HuH-7.5 (cell line): ENCODE results near the gene OSBPL2.

ENCODE experiments used
- DNase-seq: peaks from one replicate; pipeline ENCODE4 v3.0.0; 2011; ENCODE audit warnings: low spot score

The OSBPL2 gene

DNA sequence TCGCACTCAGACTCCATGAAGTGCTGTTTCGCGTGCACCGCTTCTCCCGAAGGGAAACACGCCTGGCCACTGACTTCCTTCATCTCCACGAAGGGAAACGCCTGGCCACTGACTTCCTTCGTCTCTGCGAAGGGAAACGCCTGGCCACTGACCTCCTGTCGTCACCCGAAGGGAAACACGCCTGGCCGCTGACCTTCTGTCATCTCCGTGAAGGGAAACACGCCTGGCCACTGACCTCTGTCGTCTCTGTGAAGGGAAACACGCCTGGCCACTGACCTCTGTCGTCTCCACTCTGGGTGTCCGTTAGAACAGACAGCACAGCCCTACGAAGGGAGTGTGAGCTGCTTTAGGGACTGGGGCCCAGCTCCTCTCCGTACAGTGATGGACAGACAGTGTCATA is 47.4 kb downstream of the OSBPL2 start:
- no peak for DNase-seq

DNA sequence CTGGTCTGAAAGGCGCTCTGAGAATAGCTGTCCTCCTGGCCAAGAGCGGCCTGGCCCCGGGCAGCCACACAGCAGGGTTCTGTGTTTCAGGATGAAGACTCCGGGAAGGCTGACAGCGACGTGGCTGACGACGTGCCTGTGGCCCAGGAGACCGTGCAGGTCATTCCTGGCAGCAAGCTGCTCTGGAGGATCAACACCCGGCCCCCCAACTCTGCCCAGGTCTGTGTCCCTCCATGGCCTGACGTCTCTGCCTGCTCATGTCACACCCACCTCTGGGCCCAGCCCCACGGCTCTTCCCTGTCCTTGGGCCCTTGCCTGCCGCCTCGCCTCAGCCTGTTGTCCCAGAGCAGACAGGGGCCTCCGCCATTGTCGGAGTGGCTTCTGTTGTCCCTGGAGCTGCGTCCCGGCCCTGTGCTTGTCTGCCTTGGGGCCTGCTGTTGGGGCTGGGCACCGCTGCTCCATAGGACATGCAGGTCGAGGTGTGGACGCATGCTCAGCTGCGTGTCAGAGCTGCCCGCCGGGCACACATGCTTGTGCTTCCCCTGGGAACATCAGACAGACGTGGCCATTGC is 48.3 kb downstream of the OSBPL2 start:
- DNase-seq, result no peak

DNA sequence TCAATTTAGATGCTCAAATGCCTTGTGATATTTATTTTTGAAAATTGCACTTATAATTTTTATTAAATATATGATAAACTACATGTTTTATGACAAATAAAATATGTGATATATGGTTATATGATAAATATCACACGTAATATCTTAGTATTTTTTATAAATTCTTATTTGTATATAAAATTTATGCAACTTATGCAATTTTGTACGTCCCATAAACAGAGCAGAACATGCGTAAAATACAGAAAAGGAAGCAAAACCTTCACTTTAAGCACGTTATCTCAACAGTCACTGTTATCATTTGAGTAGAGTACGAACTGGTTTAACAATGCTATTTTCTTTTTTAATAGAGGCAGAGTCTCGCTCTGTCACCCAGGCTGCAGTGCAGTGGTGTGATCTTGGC is 48.8 kb downstream of the OSBPL2 start:
- no peak for DNase-seq

DNA sequence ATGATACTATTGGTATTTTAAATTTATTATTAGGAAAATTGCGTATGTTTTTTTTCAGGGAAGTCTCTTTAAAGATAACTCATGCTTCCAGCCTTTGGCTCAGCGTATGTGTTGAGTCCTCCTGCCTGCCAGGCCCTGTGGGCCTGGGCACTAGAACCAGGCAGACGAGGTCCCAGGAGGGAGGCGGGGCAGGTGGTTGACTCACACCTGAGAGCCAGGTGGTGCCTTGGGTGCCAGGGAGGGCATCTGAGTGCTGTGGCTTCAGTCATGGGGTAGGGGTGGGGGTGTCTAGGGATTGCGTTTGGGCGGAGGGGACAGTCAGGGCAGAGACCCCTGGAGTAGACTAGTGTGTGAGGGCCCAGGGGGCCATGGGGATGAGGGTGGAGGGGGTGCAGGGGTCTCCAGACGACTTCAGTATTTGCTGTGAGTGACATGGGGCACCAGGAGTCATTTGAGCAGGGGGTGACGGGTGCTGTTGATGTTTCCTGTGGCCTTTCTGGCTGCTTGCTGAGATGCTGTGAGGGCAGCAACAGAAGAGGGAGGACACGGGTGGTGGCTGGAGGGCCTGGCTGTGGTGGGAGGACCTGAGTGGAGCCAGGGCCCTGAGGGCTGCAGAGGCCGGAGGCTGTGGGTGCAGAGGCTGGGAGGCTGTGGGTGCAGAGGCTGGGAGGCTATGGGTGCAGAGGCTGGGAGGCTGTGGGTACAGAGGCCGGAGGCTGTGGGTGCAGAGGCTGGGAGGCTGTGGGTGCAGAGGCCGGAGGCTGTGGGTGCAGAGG is 49.6 kb downstream of the OSBPL2 start:
- no peak for DNase-seq

DNA sequence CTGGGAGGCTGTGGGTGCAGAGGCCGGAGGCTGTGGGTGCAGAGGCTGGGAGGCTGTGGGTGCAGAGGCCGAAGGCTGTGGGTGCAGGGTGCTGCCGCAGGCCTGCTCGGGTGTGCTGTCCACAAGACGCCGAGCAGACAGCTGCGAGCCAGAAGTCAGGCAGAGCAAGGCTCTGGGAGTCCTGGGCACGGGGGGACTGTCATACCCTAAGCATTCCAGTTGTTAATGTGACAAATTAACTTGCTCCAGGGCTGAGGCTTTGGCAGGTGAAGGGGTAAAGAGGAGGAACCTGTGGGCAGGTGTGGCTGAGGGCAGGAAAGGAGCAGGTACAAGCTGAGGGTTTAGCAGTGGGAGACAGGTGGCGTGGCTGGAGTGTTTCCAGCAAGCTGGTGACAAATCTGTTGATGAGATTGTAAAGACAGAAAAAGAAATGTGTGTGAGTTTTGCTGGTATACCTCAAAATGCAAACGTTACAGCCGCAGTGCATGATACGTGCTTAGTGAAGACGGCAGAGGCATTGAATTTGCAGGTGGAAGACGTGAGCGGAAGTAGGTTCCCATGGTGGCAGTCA is 50.3 kb downstream of the OSBPL2 start:
- DNase-seq, result no peak

DNA sequence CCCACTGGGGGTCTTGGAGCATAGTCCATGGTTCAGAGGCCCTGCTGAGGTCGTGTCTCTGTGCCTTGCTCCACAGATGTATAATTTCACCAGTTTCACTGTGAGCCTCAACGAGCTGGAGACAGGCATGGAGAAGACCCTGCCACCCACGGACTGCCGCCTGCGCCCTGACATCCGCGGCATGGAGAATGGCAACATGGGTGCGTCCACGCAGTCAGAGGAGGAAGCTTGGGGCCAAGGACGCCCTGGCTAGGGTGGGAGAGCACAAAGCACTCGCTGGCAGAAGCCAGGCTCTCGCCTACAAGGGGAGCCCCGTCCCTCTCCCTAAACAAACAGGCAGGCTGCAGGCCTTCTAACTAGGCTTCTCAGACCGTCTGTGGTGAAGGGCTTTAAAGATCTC is 50.8 kb downstream of the OSBPL2 start:
- no peak for DNase-seq

DNA sequence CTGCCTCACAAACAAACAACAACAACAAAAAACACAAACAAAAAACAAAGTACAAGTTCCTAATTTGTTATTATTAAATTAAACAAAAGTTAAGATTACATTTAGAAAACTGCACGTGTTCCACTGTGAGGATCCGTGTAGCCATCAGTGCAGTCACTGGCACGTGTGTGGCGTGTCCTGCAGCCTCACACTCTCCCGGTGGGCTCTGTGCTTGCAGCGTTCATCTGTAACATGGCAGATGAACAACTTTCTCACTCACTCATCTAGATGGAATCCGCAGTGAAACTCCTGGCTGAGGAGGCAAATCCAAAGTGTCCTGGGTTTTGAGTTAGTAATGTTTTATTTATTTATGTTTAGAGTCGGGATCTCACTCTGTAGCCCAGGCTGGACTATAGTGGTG is 51.6 kb downstream of the OSBPL2 start:
- DNase-seq, result no peak

DNA sequence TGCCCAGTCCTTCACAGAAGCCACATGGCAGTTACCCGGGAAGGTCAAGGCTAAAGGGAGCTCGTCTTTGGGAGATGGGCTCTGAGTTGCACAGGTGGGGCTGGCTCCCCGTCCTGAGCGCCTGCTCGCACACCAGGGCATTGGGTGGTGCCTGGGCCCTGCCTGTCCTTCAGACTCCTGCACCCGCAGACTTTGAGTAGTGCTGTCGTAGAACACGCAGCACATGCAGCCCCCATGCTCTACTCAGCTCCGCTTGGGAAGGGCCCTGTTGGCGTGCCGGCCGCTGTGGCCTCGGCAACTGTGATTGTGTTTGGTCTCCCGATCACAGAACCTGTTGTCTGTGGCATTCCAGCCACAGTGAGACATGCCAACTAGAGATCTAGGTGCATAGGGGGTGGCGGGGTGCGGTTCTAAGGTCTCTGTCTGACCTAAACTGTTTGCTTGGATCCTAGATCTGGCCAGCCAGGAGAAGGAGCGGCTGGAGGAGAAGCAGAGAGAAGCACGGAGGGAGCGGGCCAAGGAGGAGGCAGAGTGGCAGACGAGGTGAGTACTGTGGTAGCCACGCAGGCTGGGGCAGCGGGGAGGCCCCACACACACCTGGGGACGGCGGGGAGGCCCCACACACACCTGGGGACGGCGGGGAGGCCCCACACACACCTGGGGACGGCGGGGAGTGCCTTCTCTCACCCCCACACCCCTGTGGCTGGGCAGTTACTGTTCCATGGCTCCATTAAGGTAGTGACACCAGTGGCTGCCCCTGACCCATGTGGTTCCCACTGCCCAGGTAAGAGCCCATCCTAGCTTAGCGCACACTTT is 53.1 kb downstream of the OSBPL2 start:
- DNase-seq, result no peak

DNA sequence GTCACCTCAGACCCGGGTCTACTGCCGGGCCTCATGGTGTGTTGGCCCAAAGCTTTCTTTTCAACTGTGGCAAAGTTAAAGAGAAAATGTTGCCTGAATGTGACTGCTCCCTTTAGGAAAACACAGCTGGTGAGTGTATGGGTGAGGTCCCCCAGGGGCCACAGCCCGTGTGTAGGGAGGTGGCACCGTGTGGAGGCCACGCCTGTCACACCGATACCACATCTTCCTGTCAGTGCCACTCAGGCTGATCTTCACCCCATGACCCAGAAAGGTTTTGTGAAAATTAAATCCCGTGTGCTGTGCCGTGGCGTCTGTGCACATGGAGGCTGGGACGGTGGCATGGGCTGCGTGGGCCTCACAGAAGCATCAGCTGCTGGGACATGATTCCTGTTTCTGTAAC is 53.8 kb downstream of the OSBPL2 start:
- DNase-seq, result no peak

DNA sequence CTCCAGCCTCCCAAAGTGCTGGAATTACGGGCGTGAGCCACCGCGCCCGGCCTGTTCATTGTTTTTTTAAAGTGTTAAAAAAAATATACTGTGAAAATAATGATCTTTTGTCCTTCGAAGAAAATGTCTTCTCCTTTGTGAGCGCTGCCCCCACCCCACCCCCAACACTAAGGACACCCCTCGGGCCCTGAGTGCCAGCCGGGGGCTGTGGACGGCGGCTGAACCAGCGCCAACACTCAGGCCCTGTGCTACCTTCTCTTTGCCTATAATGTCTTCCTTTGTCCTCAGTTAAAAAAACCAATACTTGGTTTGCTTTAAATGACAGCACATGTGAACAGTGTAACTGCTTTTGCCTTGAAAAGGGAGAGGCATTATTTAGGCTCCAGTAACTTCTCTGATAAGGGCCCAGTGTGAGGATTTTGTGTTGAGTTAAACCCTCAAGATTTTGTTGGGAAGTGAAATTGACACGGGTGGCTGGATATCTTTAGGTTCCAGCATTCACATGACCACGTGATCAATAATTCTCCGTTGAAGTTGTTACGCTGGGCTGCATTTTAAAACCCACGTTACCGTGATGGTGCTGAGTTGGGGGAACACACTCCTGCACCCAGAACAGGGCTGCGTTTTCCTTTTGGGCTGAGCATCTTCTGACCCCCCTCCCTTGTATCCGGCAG is 54.9 kb downstream of the OSBPL2 start:
- DNase-seq, result no peak

DNA sequence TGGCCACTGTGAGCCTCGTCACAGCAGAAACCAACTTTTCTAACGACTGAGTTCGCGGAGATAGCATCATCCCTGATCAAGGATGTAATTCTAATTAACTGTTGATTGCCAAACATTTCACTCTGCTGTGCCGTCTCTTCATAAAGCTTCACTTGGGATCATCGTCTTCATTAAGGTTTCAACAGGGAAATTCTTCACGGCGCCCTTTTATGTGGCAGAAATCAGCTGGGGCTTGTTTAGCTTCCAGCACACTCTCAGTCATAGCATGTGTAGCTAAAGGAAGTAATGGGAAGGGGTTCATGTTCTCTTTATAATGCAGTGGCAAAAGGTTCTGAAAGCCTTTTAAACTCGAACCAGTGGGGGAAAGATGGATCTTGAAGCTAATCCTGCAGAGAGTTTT is 55.6 kb downstream of the OSBPL2 start:
- DNase-seq, result no peak

DNA sequence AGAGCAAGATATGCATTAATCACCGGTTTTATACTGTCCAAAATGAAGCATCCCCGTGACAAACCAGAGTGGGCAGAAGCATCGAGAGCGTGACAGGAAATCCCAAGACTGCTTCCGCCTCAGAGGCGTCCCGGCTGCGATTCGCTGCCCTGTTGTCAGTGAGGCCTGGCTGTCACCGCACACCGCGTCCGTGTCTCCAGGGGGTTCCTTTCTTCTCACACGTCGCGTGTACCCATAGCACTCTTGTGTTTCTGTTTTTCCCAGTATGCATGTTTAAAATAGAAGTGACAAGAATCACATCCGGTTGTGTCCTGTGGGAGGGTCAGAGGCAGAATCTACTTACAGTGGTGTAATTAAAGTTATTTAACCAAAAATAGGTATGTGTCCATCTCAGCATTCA is 56.2 kb downstream of the OSBPL2 start:
- DNase-seq, result no peak

DNA sequence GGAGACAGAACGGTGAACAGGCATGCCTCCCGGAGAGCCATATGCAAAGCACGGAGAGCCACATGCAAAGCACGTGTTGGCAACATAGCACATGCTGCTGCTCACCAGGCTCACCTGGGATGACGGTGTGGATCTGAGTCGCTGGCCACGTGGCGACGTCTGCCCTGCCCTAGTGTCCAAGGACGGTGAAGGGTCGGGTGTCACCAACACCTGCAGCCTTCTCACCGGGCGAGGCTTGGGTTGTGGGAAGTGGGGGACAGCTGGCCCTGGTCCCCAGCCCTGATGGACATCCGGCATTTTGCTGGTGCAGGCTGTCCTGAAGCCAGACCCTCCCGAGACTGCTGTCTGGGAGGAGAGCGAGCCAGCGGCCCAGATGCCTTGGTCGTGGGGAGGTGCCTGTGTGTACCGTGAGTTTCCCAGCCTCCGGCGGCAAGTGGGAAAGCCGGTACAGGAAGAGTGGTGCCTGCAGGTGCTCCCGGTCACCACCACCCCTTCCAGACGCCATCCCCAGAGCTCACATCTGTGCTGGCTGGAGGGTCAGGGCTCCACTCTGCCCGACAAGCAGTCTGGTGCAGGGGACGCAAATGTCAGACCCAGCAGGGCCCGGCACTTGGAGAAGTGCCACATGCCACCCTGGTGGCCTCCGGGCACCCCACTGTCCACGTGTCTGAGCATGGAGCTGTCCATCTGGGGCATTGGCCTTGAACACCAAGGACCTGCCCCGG is 58.6 kb downstream of the OSBPL2 start:
- DNase-seq, result no peak

DNA sequence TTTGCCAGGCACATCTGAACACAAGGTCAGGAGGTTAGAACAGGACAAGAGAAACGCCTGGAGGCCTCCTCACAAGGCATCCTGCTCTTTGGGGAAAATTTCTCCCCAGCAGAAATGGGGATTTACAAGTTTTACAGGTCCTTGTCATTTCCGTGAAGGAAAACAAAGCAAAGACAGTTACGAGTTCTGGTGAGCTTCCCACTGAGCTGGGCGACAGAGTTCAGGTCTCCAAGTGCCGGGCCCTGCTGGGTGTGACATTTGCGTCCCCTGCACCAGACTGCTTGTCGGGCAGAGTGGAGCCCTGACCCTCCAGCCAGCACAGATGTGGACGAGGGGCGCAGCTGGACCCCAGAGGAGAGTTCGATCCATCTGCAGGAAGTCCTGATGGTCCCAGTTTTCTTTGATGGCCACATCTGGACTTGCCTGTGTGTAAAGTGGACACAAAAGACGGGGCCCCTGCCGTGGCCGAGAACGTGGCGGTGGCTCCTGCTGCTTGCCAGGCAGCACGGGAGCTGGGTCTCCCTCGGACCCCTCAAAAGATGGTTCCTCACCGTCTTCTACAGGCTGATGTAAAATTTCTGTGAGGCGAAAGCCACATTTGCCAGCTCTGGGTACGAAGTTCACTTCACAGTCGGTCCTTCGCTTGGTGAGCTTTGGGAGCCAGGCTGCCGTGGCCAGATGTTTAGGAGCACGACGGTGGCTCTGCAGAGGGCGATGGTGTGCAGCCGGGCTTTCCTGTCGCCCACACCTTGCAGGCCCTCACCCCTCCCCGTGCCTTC is 59.3 kb downstream of the OSBPL2 start:
- no peak for DNase-seq

DNA sequence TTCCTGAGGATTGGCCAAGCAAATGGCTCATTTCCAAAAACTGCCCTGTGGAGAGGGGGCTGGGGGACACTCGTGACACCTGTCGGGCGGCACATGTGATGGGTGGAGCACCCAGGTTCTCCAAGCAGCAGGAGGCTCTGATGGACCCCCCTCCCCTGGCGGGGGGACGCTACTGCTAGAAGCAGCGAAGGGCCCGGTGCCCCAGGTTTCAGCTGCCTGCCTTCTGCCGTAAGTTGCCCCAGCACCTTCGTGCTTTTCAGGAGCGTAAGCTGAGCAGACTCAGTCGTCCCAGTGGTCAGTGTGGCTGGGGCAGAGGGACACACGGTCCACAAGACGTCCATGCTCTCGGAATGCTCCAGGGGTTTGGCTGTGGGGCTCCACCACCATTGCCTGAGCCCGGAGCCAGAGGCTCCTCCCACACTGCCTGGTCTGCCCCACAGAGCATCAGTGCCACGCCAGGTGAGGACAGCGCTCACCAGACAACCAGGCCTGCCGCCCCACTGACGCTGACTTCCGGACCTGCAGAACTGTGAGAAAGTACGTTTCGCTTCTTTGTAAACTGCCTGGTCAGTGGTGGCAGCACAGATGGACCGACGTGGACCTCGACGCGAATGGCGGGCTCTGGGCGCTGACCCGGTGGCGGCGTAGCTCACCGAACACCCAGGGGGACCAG is 60.4 kb downstream of the OSBPL2 start:
- no peak for DNase-seq

DNA sequence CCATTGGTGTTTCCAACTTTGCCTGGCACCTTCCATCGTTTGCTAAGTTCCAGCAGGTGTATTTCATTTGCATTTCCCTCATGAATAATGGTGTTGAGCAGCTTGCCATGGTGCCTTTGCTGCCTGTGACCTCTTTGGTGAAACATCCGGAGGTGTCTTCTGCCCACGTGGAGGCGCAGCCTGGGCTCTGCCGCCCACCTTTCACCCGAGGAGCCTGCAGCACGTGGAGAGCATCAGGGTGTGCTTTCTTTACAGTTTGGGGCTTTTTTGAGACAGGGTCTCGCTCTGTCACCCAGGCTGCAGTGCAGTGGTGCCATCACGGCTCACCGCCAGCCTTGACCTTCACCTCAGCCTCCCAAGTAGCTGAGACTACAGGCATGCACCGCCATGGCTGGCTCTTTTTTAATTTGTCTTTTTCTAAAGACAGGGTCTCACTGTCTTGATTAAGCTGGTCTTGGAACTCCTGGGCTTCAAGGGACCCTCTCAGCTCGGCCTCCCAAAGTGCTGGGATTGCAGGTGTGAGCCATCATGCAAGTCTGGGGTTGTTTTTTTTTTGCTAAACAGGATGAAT is 61.4 kb downstream of the OSBPL2 start:
- DNase-seq, result no peak

DNA sequence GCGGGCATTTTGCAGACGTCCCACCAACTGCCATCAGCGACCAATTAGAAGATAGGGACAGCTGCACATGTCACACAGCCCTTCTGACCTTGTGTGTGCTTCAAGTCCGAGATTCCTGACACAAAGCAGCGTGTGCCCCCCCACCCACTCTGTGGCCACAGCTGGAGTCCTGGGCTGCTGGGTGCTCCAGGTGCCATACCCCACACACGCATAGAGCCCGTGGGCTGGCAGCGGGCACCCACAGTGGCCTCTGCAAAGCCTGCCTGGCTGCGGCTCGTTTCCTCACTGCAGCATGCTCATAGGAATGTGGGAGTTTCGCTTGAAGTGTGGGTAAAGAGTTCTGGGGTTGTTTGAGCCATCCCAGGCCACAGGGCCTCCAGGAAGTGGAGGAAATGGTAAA is 62.0 kb downstream of the OSBPL2 start:
- DNase-seq, result no peak

DNA sequence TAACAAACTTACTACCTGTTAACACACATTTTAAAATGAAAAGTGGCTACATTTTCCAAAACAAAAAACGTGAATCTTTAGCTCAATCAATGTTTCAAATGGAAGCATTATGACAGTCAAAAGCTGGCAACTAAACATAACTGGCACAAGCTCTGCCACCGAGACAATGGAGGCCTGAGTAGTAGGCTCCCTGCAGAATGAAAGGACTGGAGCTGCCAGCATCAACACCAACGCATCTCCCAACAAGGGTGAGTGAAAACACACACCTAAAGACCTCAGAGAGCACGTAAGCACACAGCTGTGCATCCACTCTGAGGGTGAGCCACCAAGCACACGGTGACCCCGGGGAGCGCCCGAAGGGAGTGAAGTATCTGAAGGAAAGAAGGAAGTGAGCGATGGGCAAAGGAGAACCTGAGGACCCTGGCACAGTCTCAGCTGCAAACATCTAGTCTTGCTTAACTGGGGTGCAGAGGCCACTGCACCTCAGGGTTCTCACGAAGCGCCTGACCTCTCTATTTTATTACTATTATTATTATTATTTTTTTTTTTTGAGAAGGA is 62.9 kb downstream of the OSBPL2 start:
- no peak for DNase-seq

DNA sequence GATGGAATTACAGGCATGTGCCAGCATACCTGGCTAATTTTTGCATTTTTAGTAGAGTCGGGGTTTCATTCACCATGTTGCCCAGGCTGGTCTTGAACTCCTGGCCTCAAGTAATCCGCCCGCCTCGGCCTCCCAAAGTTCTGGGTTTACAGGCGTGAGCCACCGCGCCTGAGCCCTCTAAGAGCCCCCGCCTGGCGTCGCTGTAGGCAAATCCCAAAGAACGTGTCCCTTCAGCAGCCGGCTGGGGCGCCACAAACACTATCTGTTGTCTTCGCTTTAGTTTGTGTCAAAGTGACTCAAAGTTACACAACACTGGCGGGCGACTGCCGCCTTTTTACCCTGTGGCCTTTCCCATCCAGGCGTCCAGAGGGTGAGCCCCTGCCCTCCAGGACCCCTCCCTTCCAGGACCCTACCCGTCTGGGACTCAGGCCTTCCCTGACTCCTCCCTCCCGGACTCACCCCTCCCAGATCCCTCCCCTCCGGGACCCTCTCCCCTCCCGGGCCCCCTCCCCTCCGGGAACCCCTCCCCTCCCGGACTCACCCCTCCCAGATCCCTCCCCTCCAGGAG is 63.5 kb downstream of the OSBPL2 start:
- peak; percentile 99 for DNase-seq
